NCI-H345 treated with DMSO at 0.1 percent for 48 hours (cell line): ENCODE data around the gene HNRNPR.
"Not testable (repeated sequence)": the region's sequence is repeated elsewhere in the genome, so short reads cannot be mapped to it uniquely, and the experiment has no call there.

Experiments used
- DNase-seq: peaks from one replicate; lab custom pipeline; 2025; ENCODE audit not compliant: unreplicated experiment; lab: John Stamatoyannopoulos, UW

HNRNPR gene

DNA sequence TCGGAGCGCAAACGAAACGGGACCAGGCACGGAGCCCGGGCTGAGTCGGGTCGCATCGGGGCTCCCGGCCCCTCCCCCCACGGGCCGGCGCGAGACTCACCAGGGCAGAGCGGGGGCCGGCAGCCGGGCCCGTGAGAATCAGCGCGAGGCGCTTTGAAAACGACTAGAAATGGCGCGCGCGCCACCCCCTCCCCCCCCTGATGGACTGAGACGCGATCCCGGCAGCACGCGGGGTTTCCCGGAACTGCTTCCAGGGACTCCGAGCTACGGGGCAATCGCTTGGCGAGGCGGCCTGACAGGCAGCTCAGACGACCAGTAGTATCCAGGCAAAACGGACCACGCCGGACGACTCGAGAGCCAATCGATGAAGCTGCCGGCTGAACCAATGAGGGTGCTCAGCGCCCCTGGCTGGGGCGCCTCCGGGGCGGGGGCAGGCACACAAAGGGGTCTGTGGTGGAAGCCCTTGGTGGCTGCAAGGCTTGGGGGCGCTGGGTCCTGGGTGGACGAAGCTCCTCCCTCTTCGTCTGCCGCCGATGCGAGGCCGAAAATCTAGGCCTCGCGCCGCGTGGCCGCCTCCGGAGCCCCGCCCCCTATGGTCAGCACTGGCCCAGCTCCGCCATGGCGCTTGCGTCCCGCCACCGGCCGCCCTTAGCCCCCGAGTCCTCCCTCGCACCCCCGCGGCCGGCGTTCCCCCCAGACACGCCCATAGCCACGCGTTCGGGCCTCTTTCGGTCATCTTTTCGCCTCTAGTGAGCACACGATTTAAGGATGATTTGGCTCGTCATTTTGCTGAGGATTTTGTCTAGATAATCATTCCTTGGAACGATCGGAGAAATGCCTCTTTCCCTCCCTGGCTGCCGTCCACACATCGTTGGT, at the start of gene HNRNPR:
Gene HNRNPR (minus strand): TSS at position 174 of the 876 bp plus-strand sequence. CDS start 3,276 bp downstream, outside the sequence.
- DNase-seq: peak; percentile 98

DNA sequence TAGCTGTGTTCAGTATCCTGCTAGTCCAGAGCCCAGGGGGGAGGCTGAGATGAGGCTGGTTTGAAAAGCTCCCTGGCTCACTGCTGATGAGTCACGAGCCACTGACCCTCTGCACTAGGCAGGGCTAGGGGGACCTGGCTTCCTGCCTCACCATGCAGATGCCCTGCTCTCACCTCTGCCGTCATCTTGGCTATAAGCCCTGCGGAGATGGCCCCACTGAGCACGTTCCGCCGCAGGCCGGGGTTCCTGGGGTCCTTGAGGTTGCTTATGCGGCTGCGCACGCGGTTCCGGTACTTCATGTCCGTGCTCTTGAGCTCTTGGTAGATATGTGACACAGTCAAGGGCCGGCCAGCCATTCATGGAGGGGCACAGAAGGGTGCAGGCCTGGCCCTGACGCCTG, 49.6 kb upstream of the HNRNPR start:
- no peak for DNase-seq

DNA sequence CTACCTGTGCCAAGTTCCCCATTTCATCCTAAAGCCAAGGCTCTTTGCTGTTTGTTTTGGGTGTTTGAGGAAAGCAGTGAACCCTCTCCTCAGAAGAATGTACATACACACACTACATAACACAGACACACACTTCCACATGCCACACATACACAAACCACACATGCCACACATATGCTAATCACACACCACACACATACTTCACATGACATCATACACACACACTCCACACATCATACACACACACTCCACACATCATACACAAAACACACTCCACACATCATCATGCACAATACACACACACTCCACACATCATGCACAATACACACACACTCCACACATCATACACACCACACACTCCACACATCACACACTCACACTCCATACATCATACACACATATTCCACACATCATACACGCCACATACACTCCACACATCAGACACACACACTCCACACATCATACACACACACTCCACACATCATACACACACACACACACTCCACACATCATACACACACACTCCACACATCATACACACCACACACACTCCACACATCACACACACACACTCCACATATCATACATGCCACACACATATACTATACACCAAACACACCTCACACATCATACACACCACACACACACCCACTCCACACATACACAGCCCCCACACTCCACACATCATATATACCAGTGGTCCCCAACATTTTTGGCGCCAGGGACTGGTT, 48.2 kb upstream of the HNRNPR start:
- no peak for DNase-seq

DNA sequence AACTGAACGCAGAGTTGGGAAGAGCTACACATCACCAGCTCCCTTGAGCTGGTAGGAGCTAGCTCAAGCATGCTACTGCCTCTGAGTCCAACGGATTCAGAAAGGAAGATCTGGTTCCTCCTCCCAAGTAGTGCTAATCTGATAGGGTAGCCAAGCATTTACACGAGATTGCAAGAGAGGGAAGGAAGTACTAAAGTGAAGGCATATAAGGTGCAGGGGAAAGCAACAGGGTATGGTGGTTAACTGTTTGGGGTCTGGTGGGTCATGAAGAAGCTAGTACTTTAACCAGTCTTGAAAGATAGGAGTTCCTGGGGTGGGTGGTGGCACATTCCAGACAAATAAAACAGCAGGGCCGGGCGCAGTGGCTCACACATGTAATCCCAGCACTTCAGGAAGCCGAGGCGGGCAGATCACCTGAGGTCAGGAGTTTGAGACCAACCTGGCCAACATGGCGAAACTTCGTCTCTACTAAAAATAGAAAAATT, 45.8 kb upstream of the HNRNPR start:
- DNase-seq: no peak

DNA sequence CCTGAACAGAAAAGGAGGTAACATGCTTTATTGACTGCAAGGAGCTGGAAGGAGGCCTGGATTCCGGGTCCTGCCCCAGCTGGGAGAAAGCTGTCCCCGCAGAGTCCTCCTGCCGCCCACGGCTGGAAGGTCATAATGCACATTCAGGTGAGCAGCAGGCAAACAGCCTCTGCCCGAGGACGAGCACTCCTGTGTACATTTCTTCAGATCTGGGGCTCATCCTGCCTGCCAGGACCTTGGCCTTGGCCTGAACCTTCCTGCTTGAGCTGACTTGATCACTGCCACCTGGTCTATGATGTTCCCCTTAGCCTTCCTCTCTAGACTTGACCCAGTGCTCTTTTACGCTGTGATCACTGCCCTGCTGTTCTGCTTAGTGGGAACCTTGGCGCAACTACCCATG, 43.4 kb upstream of the HNRNPR start:
- no peak for DNase-seq

DNA sequence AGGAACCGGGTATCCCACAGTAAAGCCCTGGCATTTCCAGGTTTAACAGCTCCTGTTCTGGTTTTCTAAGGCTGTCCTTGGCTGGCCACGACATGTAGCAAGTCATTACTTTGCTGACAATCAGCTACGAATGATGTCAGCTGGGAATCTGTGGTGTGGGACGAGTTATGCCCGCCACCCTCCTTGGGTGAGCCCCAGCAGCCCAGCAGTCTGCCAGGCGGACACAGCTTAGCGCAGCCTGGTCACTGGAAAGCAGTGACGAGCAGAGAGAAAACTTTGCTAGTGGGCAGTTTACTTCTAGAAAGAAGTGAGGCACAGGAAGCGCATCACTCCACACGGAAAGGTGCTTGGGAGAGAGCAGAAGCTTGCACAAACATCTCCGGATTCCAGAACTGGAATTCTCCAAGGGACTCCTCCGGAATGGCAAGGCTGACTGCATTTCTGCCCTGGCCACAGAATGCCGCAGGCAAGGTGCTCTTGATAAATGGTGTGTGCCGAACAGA, 41.1 kb upstream of the HNRNPR start:
- no peak for DNase-seq

DNA sequence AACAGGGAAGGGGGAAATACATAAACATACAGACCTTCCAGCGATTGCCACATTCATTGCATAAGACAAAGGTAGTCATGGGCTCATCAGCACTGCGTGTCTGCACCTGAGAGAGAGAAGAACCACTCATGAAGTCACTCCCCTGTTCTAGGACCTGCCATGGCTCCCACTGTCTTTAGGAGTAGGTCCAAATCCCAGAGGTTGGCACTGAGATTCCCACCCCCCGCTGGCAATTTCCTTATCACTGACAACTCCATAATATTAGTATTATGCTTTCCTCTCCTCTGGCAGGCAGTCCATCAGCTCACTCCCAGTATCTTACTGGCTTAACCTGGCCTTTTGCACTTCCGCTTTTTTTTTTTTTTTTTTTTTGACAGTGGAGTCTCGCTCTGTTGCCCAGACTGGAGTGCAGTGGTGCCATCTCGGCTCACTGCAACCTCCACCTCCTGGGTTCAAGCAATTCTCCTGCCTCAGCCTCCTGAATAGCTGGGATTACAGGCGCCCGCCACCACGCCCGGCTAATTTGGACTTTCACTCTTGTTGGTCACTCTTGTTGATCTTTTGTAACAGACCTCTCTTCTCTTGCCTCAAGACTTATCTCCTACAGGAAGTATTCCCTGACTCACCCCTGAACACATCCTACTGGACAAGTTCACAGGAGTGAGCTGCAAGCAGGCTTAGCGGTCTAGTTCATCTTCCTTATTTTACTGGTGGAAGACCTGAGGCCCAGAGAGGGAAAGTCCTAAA, 40.4 kb upstream of the HNRNPR start:
- no peak for DNase-seq

DNA sequence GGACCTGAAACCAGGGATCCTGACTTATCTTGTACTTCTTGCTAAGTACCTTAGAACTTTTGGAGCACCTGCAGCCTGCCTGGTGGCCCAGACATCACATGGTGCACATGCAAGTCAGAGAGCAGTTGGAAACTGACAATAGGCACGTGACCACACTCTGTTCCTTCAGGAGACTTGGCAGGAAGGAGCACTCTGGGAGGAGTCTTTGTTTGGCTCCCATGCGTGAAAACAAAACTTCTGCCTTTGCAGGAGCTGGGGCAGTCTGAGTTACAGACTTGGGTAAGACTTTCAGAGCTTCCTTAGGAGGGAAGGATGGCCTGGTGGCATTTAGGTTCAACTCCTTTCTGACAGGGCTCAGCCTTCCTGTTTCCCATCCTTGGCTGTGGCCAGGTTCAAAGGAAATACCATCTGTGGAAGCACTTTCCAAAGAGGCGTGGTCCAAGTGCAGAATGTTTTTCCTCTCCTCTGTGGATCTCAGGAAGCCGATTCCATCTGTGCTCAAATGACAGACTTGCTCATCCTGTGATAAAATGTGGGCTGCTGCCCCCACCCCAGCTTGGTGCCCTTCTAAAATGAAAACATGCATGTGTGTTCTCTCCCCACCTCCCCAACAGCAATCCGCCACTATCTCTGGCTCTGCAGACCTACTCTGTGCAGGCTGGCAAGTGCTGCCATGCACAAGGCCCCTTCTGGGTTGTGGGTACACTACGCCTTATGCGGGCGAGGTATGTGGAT, 39.7 kb upstream of the HNRNPR start:
- no peak for DNase-seq

DNA sequence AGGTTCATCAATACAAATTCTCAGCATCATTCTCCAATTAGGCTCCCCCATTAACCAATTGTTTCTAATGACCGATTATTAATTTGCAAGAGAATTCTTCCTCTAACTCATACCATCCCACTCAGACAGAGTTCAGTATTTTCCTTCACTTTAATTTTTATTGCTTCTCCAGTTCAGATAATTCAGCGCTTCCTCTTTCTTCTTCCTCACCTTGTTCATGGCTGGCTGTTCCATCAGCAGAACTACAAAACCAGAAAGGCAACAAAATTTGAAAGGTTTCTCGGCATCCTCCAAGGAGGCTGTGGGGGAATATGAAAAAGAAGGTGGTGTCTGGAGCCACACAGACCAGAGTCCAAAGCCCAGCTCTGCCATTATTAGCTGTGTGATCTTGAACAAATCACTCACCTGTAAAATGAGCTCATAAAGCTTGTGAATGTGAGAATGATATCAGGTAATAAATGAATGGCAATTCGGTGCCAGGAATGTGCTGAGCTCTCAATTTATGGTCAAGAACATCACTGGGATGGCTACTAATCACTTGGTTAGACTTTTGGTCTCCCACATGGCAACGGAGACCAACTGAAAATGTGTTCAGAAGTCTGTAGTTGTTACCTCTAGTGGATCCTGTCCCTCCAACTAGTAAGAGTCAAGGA, 37.3 kb upstream of the HNRNPR start:
- DNase-seq: no peak

DNA sequence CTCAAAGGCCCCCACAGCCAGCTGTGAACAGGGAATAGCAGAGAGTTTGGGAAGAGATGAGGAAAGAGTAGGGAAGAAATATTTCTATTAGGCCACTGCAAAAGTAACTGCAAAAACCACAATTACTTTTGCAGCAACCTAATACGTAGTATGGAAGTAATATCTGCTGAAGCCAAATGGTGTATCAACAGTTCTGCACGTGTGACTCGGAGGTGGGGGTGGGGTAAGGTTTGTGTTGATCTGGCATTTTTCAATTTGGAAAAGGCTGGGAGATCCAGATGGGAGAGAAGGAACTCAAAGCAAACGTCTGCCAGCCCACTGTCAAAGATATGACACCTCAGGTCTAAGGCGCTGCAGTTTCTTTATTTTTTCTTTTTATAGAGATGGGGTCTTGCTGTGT, 36.6 kb upstream of the HNRNPR start:
- DNase-seq: no peak

DNA sequence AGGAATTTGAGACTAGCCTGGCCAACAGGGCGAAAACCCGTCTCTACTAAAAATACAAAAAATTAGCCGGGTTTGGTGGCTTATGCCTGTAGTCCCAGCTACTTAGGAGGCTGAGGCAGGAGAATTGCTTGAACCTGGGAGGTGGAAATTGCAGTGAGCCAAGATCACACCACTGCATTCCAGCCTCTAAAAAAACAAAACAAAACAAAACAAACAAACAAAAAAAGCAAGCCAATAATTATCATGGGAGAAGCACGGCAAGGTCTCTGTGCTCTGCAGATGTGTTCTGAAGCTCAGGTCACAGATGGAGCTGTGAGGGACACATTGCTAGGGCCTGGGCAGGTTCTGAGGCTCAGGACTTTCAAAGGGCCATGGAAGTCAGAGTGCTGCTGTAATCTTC, 36.2 kb upstream of the HNRNPR start:
- DNase-seq: not testable (repeated sequence)

DNA sequence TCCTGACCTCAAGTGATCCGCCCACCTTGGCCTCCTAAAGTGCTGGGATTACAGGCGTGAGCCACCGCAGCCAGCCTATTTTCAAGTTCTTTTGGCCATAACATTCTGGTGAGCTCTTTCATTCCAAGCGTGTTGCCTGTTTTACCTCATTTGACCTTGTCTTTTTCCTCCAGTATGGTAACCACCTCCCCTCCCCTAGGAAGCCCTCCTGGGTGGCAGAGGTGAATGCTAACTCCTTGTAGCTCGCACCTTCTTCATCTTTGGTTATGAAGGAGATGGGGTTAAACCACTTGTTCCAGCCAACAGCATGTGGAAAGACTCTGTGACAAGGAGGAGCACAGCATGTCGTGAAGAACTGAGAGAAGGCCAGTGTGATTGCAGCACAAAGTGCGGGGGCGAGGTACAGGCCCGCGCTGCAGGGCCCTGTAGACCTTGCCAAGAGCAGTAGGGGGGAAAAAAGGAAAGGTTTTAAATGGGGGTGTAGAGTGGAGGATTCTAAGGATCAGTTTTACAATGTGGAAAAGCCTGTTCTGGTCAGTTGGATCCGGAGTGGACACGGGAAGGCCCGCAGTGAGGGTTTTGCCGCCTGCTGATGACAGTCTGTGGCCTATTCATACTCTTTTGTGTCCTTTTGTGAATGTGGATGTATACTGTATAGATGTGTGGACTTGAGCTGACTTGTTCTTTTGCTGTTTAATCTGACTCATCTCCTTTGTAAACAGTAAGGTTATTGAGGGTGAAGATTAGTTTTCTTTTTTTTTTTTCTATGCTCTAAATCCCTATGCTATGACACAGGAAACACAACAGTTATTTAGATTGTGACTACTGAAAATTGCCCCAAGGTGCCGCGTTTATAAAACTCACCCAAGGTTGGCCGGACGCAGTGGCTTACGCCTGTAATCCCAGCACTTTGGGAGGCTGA, 33.1 kb upstream of the HNRNPR start:
- peak; percentile 18 for DNase-seq

DNA sequence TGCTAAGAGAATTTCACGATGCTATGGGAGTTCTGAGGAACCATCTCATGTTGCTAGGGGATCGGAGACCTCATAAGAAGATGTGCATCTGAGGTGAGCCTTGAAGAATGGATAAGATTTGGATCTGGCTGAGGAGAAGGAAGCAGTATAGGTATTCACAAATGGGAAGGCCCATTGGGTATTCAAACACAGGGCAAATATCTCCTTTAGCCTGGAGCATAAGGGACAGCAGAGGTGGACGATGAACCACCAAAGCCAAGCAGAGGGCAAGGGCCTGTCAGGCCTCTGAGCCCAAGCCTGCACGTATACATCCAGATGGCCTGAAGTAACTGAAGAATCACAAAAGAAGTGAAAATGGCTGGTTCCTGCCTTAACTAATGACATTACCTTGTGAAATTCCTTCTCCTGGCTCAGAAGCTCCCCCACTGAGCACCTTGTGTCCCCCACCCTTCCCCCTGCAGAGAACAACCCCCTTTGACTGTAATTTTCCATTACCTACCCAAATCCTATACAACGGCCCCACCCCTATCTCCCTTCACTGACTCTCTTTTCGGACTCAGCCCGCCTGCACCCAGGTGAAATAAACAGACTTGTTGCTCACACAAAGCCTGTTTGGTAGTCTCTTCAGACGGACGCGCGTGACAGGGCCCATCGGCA, 30.1 kb upstream of the HNRNPR start:
- not testable (repeated sequence) for DNase-seq

DNA sequence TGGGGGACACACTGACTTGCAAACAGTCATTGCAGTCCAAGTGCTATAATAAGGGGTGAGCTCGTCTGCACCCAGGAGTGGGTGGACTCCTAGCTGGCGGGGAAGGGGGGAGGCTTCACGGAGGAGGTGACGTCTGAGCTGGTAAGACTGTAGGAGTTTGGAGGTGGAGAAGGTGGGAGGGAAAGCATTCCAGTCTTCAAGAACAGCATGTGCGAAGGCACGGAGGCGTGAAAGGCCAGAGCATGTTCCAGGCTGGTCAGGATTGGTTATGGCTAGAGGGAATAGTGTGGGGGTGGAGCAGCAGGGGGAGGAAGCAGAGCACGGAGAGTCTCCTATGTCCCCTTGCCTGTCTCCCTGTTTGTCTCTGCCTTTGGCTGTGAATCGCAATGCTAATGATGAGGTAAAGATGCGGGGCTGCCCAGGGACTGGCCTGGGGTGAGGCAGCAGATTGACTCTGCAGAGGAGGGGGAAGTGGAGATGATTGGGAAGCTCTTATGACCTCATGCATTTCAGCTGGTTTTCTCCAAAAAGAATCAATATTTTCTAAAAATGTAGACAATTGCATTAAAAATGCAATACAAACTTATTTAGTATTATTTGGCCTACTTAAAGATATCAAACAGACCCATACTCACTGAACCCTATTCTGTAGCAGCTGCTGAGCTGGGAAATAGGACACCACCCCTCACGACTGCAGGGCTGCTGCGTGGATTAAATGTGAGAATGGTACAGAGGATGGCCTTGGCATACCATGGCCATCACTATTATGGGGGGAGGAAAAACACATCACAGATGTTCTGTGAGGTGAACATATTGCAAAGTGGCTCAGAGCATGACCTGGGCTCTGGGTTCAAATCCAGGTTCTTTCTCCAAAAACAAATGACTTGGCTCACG, 28.1 kb upstream of the HNRNPR start:
- DNase-seq: no peak

DNA sequence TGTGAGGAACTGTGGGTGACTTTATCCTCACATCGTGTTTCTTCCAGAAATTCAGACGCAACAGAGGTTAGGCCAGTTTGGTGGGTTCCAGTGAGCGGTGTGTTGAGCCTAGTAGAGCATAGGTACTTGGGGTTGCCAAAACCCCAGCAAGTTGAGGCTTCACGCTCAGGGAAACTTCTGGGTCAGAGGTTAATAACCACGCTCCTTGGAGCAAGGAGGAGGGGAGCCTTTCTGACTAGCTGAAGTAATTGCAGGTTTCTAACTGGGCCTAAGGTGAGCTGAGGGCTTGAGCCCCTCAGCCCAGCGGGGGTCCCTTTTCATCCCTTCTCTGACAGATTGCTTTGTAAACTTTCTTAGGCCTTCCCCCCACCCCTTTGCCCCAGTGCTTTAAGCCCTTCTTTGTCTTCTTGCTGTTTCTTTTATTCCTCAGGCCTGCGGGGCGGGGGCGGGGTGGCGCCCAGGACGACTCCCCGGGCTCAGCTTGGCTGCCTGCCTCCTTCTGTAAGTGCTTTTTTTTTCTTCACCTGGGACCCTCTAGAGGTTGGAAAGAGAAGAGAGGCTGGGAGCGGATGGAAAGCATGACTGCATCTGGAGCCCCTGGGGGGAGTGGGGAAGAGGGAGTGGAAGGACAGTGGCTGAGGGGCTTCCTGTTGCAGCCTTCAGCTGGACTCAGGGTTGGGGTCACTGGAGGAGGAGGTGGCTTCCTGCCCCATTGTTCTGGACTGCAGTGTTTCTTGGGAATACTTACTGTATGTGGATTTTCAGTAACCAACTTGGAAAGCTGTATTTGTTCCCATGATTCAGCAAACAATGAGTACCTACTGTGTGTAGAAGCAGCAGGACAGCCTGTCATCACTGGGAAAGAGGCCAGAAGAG, 26.9 kb upstream of the HNRNPR start:
- peak; percentile 13 for DNase-seq

DNA sequence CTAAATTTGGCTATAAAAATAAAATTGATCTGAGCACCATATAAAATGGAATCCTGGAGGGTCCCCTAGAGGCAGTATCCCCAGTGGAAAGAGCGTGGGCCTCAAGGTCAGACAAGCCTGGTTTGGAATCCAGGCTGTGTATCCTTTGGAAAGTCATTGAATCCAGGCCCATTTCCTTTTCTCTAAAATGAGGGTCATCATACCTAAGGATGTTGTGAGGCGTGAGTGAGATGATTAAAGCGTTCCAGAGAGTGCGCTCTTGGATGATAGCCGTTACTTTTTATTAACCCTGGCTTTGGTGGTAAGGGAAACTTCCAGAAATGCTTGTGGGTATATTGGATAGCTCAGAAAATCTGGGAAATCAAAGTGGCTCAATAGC, 26.2 kb upstream of the HNRNPR start:
- no peak for DNase-seq
